Measurements from ENCODE around the gene KLF7.

Gene KLF7

GRCh38 chr2:207117668-207118067 lies 48.1 kb downstream of the KLF7 start:
- Histone ChIP-seq H3K9me2 (replicated peaks; ENCODE audit: control insufficient read depth, low read length) (no peaks in the 10 kb centered on the region), H3K4me1 (ENCODE audit: control insufficient read depth, low read length) (no peaks in the 10 kb centered on the region), H3K4me2 (ENCODE audit: low read length) (no peak overlapping the region), H3K79me2 (ENCODE audit: control insufficient read depth, low read length) (no peaks in the 10 kb centered on the region), H4K20me1 (ENCODE audit: control insufficient read depth, insufficient read depth, low read depth, low read length) (no peaks in the 10 kb centered on the region), H3K9me3 (ENCODE audit: control insufficient read depth, insufficient read depth, low read length) (no peaks in the 10 kb centered on the region), H3K36me3 (ENCODE audit: control insufficient read depth, low read length) (no peaks in the 10 kb centered on the region), H3K4me3 (ENCODE audit: low read length) (no peak overlapping the region), H3K27me3 (ENCODE audit: control insufficient read depth, low read length) (no peaks in the 10 kb centered on the region), H3F3A (ENCODE audit: control insufficient read depth, insufficient read depth) (no peaks in the 10 kb centered on the region), H3K27ac (ENCODE audit: low read depth, low read length) (no peak overlapping the region)
- TF ChIP-seq EZH2phosphoT487 (IDR thresholded peaks at IDR 0.05; ENCODE audit: borderline replicate concordance, low read length), result no peak
- no peak for TF ChIP-seq CTCF (IDR thresholded peaks at IDR 0.05; ENCODE audit: low read depth, low read length, poor library complexity, severe bottlenecking)

- no peaks in the 10 kb centered on the region for H3K36me3 ChIP-seq (ENCODE audit: control insufficient read depth, low read length)
- H3K27ac ChIP-seq (ENCODE audit: low read depth, low read length), result no peak overlapping the region
- no peaks in the 10 kb centered on the region for H3K9me3 ChIP-seq (ENCODE audit: control insufficient read depth, insufficient read depth, low read length)
- H3K27me3 ChIP-seq (ENCODE audit: control insufficient read depth, low read length), result no peaks in the 10 kb centered on the region
- no peak overlapping the region for H3K4me2 ChIP-seq (ENCODE audit: low read length)
- no peaks in the 10 kb centered on the region for H4K20me1 ChIP-seq (ENCODE audit: control insufficient read depth, insufficient read depth, low read depth, low read length)
- no peaks in the 10 kb centered on the region for H3K79me2 ChIP-seq (ENCODE audit: control insufficient read depth, low read length)
- TF ChIP-seq CTCF (IDR thresholded peaks at IDR 0.05; ENCODE audit: low read depth, low read length, poor library complexity, severe bottlenecking), result no peak
- H3K9me2 ChIP-seq (replicated peaks; ENCODE audit: control insufficient read depth, low read length), result no peaks in the 10 kb centered on the region
- no peaks in the 10 kb centered on the region for H3F3A ChIP-seq (ENCODE audit: control insufficient read depth, insufficient read depth)
- H3K4me1 ChIP-seq (ENCODE audit: control insufficient read depth, low read length), result no peaks in the 10 kb centered on the region
- H3K4me3 ChIP-seq (ENCODE audit: low read length), result no peak overlapping the region
Observed at GRCh38 chr2:207115715-207116364, 49.9 kb downstream of the KLF7 start.

GRCh38 chr2:207113414-207113813 lies 52.3 kb downstream of the KLF7 start:
- Histone ChIP-seq H3K4me2 (ENCODE audit: low read length) (no peak overlapping the region), H3K4me1 (ENCODE audit: control insufficient read depth, low read length) (no peaks in the 10 kb centered on the region), H3K36me3 (ENCODE audit: control insufficient read depth, low read length) (no peaks in the 10 kb centered on the region), H3K79me2 (ENCODE audit: control insufficient read depth, low read length) (no peaks in the 10 kb centered on the region), H4K20me1 (ENCODE audit: control insufficient read depth, insufficient read depth, low read depth, low read length) (no peaks in the 10 kb centered on the region), H3K27me3 (ENCODE audit: control insufficient read depth, low read length) (no peaks in the 10 kb centered on the region), H3K4me3 (ENCODE audit: low read length) (no peak overlapping the region), H3K27ac (ENCODE audit: low read depth, low read length) (no peak overlapping the region), H3F3A (ENCODE audit: control insufficient read depth, insufficient read depth) (no peaks in the 10 kb centered on the region), H3K9me3 (ENCODE audit: control insufficient read depth, insufficient read depth, low read length) (no peaks in the 10 kb centered on the region), H3K9me2 (replicated peaks; ENCODE audit: control insufficient read depth, low read length) (no peaks in the 10 kb centered on the region)
- TF ChIP-seq CTCF (IDR thresholded peaks at IDR 0.05; ENCODE audit: low read depth, low read length, poor library complexity, severe bottlenecking) (no peak), EZH2phosphoT487 (IDR thresholded peaks at IDR 0.05; ENCODE audit: borderline replicate concordance, low read length) (no peak)

Data from DOHH2 (cell line).